Measurements from ENCODE around the gene ZNF839. TPM values are rescaled to one million over a fixed set of nuclear protein-coding genes. Genes with fewer than 3 reads are reported as not detected.

The ZNF839 gene
- polyA plus RNA-seq, 2 of the 4 experiments (the other 2 are of a cell fraction): 6.0 to 10.8 TPM

DNA sequence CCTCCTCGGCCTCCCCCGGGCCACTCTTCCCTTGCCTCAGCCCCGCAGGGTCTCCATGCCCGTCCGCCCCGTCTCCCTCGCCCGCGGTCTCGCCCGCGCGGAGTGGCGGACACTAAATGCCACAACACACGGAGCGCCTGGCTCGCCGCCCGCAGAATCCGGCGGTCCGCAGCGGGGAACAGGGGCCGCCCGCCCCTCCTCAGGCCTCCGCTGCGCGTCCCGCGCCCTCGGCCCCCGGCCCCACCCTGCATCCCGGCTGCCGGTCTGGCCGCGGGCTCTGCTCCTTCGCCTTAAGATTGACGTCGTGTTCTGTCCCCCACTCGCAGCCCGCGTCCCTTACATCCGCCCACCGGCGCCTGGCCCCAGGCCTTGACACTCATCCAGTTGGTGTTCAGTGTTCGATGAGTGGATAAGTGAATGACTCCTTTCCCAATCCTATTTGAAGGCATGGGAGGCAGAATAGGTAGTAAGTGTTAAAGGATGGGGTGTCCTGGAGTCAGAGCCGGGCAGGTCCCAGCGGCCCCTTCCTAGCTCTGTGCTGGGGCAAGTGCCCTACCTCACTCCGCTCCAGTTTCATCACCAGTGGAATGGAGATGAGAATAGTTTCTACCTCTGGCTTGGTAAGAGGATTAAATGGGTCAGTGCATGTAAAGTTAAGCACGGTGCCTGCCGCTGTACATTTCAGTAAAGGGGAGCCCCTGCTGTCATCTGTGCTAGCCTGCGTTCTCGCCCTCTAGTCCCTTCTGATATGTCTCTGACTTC is 43.8 kb downstream of the ZNF839 start:
- Histone ChIP-seq H3K4me2 (peak overlapping the region; percentile 89), H3K4me3 (peak overlapping the region; percentile 87), H3K27ac (peak overlapping the region; percentile 88 to 97), H3K9me3 (no peaks in the 10 kb centered on the region), H3K4me1 (peaks cover 14% of the 10 kb centered on the region; the same call in 2 of the 3 replicates)
- 19% methylated on average over 13 of the region's 53 CpGs for WGBS (ENCODE audit: missing lambda C conversion rate)
- TF ChIP-seq SMC3 (IDR thresholded peaks at IDR 0.05) (no peak), JUN (IDR thresholded peaks at IDR 0.05) (0 out of 5 replicates have a peak, but pooled peaks of 1 of the 2 experiments have one; percentile 15), RARB (CRISPR knock-in tag; IDR thresholded peaks at IDR 0.05) (no peak), PHF8 (IDR thresholded peaks at IDR 0.05; ENCODE audit: borderline replicate concordance, low read depth) (peak; percentile 79)
- DNase-seq (ENCODE audit: low read depth in 1 of 2, low spot score in 1 of 2) (peak; percentile 16 to 23), FAIRE-seq (no peak), ATAC-seq (peak; percentile 53 to 69)
- ChIA-PET POLR2A (interaction anchor here (0.7 to 1.3 kb wide), 5 partner anchors 9 to 46 kb away, joined by 3 to 4 read pairs (median 3); no protein-coding TSS in a partner anchor), CTCF (no interaction called here)

DNA sequence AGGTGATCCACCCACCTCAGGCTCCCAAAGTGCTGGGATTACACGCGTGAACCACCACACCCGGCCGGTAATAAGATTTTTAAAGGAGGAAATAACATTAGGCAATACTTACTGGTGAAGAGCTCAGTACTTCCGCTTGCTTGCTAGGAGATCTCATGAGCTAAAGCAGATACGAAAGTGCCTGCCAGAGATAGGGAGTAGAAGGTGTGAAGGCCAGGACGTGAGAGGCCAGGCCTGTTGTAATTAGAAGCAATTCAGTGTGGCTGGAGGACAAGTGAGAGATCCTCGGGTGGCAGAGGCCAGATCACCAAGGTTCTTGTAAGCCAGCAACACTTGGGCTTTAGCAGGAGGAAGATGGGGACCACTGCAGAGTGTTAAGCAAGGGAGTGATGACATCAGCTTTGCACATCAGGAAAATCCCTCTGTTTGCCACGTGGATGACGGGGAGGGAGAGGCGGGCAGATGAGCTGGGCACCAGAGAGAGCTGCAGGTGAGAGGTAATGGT is 50.8 kb downstream of the ZNF839 start:
- Histone ChIP-seq H3K27ac (no peak overlapping the region), H3K9me3 (no peaks in the 10 kb centered on the region), H3K4me2 (no peak overlapping the region), H3K4me1 (no peaks in the 10 kb centered on the region), H3K4me3 (no peak overlapping the region)
- FAIRE-seq (no peak), DNase-seq (ENCODE audit: low read depth in 1 of 2, low spot score in 1 of 2) (peak in 1 of 2 experiments; percentile 6), ATAC-seq (no peak; a peak in 1 of 6 replicates)
- ChIA-PET POLR2A (no interaction called here), CTCF (no interaction called here)
- TF ChIP-seq FOSL2 (IDR thresholded peaks at IDR 0.05) (no peak), FOSL2 (CRISPR knock-in tag; IDR thresholded peaks at IDR 0.05) (no peak), RNF2 (IDR thresholded peaks at IDR 0.05; ENCODE audit: borderline replicate concordance, low read depth) (no peak), POLR2A (IDR thresholded peaks at IDR 0.05; ENCODE audit: low read length) (no peak), PHF8 (IDR thresholded peaks at IDR 0.05; ENCODE audit: borderline replicate concordance, low read depth) (no peak)
- 89% methylated on average over 11 of the region's 11 CpGs for WGBS (ENCODE audit: missing lambda C conversion rate)

- ATAC-seq (no peak), FAIRE-seq (no peak), DNase-seq (ENCODE audit: low read depth in 1 of 2, low spot score in 1 of 2) (no peak)
- no peak for TF ChIP-seq CBX2 (IDR thresholded peaks at IDR 0.05; ENCODE audit: borderline replicate concordance, low read depth)
- TF ChIP-seq MAZ (IDR thresholded peaks at IDR 0.05; ENCODE audit: borderline replicate concordance, low read depth, low read length): no peak
- TF ChIP-seq NR3C1 (IDR thresholded peaks at IDR 0.05): no peak
- TF ChIP-seq CBX8 (IDR thresholded peaks at IDR 0.05): no peak
- TF ChIP-seq, protein P1, sequence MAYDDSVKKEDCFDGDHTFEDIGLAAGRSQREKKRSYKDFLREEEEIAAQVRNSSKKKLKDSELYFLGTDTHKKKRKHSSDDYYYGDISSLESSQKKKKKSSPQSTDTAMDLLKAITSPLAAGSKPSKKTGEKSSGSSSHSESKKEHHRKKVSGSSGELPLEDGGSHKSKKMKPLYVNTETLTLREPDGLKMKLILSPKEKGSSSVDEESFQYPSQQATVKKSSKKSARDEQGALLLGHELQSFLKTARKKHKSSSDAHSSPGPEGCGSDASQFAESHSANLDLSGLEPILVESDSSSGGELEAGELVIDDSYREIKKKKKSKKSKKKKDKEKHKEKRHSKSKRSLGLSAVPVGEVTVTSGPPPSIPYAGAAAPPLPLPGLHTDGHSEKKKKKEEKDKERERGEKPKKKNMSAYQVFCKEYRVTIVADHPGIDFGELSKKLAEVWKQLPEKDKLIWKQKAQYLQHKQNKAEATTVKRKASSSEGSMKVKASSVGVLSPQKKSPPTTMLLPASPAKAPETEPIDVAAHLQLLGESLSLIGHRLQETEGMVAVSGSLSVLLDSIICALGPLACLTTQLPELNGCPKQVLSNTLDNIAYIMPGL (CRISPR knock-in tag; IDR thresholded peaks at IDR 0.05; ENCODE audit: borderline replicate concordance): no peak
- TF ChIP-seq BHLHE40 (IDR thresholded peaks at IDR 0.05; ENCODE audit: low read depth, low read length): no peak
- TF ChIP-seq HES2 (IDR thresholded peaks at IDR 0.05): no peak
- TF ChIP-seq RARB (CRISPR knock-in tag; IDR thresholded peaks at IDR 0.05): no peak
- TF ChIP-seq, protein P2, sequence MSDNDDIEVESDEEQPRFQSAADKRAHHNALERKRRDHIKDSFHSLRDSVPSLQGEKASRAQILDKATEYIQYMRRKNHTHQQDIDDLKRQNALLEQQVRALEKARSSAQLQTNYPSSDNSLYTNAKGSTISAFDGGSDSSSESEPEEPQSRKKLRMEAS (IDR thresholded peaks at IDR 0.05): no peak
- no peak for TF ChIP-seq POLR2A (IDR thresholded peaks at IDR 0.05; ENCODE audit: low read length)
- TF ChIP-seq FOSL2 (IDR thresholded peaks at IDR 0.05): no peak
- TF ChIP-seq FOSL2 (CRISPR knock-in tag; IDR thresholded peaks at IDR 0.05): no peak
- no peak for TF ChIP-seq CEBPB (IDR thresholded peaks at IDR 0.05)
- no peak for TF ChIP-seq ZFP36 (IDR thresholded peaks at IDR 0.05; ENCODE audit: borderline replicate concordance, partially characterized antibody)
- TF ChIP-seq NFE2L2 (conservative IDR thresholded peaks at IDR 0.05; ENCODE audit: low read length): no peak
- no peak for TF ChIP-seq ELK1 (IDR thresholded peaks at IDR 0.05; ENCODE audit: low read depth, low read length)
- TF ChIP-seq ZSCAN20 (CRISPR knock-in tag; IDR thresholded peaks at IDR 0.05): no peak
- no peak for TF ChIP-seq SMC3 (IDR thresholded peaks at IDR 0.05)
- no peak for TF ChIP-seq RCOR1 (IDR thresholded peaks at IDR 0.05; ENCODE audit: low read depth, low read length)
- no peak for TF ChIP-seq MYC (IDR thresholded peaks at IDR 0.05; ENCODE audit: borderline replicate concordance, low read length)
- TF ChIP-seq TP53 (CRISPR knock-in tag; IDR thresholded peaks at IDR 0.05): no peak
- CTCF ChIA-PET: no interaction called here
- H3K4me3 ChIP-seq: no peak overlapping the region
- no peak overlapping the region for H3K27ac ChIP-seq
- H3K9me3 ChIP-seq: no peaks in the 10 kb centered on the region
- no peak overlapping the region for H3K4me2 ChIP-seq
- POLR2A ChIA-PET: no interaction called here
- H3K4me1 ChIP-seq: no peaks in the 10 kb centered on the region
- WGBS (ENCODE audit: missing lambda C conversion rate): 66% methylated on average over 4 of the region's 4 CpGs
Observed at GRCh38 chr14:102371361-102371760, 51.8 kb downstream of the ZNF839 start.
